GOT3 (cell line): ENCODE measurements around the gene PDIA5.

Source experiments
- DNase-seq: peaks from one replicate; lab custom pipeline; 2025; ENCODE audit warnings: mixed read lengths; lab: John Stamatoyannopoulos, UW

PDIA5 gene

GRCh38 chr3:123071581-123071980 is 4.8 kb downstream of the PDIA5 start:
- no peak for DNase-seq

- no peak for DNase-seq
Observed at GRCh38 chr3:123072152-123072551, 5.3 kb downstream of the PDIA5 start.

- DNase-seq = no peak
Observed at GRCh38 chr3:123072564-123072963, 5.7 kb downstream of the PDIA5 start.

- no peak for DNase-seq
Observed at GRCh38 chr3:123075359-123075758, 8.5 kb downstream of the PDIA5 start.

- DNase-seq = no peak
Observed at GRCh38 chr3:123076112-123076495, 9.3 kb downstream of the PDIA5 start.

GRCh38 chr3:123076496-123077418 is 9.9 kb downstream of the PDIA5 start:
- no peak for DNase-seq

GRCh38 chr3:123078101-123078500 is 11.3 kb downstream of the PDIA5 start:
- DNase-seq = no peak

- DNase-seq = no peak
Observed at GRCh38 chr3:123080864-123081562, 14.2 kb downstream of the PDIA5 start.

GRCh38 chr3:123081718-123082369 is 15.0 kb downstream of the PDIA5 start:
- no peak for DNase-seq

GRCh38 chr3:123082370-123083065 is 15.7 kb downstream of the PDIA5 start:
- DNase-seq = no peak

GRCh38 chr3:123083383-123084124 is 16.7 kb downstream of the PDIA5 start:
- DNase-seq = no peak

- no peak for DNase-seq
Observed at GRCh38 chr3:123084192-123084591, 17.4 kb downstream of the PDIA5 start.

GRCh38 chr3:123084738-123085237 is 18.0 kb downstream of the PDIA5 start:
- no peak for DNase-seq

- DNase-seq = no peak
Observed at GRCh38 chr3:123085293-123085931, 18.6 kb downstream of the PDIA5 start.

GRCh38 chr3:123085932-123086627 is 19.3 kb downstream of the PDIA5 start:
- no peak for DNase-seq

- DNase-seq = no peak
Observed at GRCh38 chr3:123088387-123088786, 21.6 kb downstream of the PDIA5 start.

- DNase-seq = no peak
Observed at GRCh38 chr3:123089611-123090331, 22.9 kb downstream of the PDIA5 start.

- no peak for DNase-seq
Observed at GRCh38 chr3:123090728-123091531, 24.1 kb downstream of the PDIA5 start.
